Activated T-cell treated with anti-CD3 and anti-CD28 coated beads, Interleukin-2, amount 50 U/mL, for 1 hour (primary cell): ENCODE results near the gene MECP2.
"Not testable (repeated sequence)": the region's sequence is repeated elsewhere in the genome, so short reads cannot be mapped to it uniquely, and the experiment has no call there.

Experiments
- DNase-seq: peaks from one replicate; pipeline ENCODE4 v3.0.0-alpha.2; 2020

The MECP2 gene

DNA sequence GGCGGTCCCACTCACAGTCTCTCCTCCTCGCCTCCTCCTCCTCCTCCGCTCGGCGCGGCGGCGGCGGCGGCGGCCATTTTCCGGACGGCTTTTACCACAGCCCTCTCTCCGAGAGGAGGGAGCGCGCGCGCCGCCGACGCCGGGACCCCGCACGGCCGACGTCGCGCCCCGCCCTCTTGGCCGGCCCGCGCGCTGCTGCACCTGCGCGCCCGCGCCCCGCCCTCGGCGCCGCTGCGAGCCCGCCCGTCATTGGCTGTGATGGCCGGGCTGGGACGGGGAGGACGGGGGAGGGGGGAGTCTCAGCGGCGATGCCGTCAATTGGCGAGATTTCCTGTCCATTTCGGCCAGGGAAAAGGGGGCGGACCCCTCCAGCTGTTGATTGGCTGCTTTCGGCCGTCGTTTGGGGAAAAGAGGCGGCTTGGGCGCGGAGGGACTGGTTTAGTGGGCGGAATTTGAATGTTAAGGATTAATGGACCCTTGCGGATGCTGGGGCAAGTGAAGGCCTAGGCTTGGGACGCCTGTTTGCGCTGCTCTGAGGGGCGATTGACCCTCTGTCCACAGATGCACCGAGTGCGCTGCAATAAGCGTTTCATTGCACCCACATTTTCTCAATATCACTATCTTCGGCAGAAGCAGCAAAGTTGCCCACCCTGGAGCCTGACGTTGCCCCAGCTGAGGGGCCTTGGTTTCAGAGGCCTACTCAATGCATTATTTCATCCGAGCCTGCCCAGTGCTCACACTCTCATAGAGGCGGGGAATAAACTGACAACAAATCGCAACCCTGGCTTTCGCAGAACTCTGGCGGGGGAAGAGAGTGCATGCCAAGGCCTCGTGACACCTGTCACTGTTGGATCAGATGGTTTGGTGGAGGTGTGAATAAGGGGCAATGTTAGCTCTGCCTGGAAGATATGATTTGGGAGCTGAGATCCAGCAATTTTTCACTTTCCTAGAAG is at the start of gene MECP2:
Gene MECP2, minus strand, starts transcription at position 129 of the 953 bp plus-strand sequence.
- peak; percentile 85 for DNase-seq

DNA sequence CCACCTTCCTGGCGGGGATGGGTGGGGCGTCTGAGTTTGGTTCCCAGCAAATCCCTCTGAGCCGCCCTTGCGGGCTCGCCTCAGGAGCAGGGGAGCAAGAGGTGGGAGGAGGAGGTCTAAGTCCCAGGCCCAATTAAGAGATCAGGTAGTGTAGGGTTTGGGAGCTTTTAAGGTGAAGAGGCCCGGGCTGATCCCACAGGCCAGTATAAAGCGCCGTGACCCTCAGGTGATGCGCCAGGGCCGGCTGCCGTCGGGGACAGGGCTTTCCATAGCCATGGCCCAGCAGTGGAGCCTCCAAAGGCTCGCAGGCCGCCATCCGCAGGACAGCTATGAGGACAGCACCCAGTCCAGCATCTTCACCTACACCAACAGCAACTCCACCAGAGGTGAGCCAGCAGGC is 46.5 kb upstream of the MECP2 start, which contains the start of gene OPN1LW:
Gene OPN1LW, plus strand, starts transcription at position 234 of the 400 bp plus-strand sequence. Its CDS starts 41 bp downstream, at position 275.
- not testable (repeated sequence) for DNase-seq

DNA sequence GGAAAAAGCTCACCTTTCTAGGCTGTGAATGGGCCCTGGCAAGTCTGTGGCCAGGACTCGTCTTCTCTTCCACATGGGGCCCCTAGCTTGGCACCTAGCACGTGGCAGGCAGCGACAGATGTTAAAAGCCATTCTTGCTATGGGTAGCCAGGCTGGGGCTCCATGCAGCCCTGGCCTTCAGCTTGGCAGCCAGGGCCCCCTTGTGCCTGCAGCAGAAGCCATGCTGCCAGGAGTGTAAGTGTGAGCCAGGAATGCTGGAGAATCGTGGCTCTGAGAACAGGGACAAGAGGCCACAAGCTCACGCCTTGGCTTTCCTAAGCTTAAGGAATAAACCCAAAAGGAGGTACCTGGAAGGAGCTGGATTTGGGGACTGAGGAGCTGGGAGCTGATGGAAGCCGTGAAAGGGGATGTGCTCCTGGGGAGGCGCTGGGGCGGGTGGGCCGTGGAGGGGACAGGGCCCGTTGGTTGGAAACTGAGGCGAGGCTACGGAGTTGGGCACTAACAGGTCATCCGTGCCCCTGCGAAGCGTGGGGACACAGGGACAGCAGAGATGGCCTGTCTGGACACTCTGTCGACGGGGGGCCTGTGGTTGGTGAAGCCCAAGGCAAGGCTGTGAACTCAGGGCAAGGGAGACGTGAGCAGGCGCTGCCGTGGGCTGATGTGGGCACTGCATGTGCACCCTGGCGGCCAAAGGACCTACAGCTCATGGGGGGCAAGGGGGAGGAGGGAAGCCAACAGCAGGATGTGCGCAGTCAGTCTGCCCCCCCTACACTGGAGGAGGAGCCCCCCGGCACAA is 45.6 kb upstream of the MECP2 start:
- DNase-seq: no peak

DNA sequence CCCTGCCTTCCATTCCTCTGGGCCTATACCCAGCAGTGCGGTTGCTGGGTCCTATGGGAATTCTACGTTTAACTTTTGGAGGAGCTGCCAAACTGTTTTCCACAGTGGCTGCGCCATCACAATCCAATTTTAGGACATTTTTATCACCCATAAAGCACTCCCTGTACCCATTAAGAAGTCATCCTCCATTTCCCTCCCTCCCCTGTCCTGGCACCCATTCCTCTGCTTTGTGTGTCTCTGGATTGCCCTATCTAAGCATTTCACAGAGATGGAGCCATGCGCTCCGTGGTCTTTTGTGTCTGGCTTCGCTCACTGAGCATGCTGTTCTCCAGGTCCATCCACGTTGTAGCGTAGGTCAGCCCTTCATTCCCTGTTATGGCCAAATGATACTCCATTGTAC is 44.9 kb upstream of the MECP2 start:
- no peak for DNase-seq

DNA sequence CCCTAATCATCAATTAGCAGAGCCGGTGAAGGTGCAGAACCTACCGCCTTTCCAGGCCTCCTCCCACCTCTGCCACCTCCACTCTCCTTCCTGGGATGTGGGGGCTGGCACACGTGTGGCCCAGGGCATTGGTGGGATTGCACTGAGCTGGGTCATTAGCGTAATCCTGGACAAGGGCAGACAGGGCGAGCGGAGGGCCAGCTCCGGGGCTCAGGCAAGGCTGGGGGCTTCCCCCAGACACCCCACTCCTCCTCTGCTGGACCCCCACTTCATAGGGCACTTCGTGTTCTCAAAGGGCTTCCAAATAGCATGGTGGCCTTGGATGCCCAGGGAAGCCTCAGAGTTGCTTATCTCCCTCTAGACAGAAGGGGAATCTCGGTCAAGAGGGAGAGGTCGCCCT is 43.2 kb upstream of the MECP2 start:
- DNase-seq: no peak

DNA sequence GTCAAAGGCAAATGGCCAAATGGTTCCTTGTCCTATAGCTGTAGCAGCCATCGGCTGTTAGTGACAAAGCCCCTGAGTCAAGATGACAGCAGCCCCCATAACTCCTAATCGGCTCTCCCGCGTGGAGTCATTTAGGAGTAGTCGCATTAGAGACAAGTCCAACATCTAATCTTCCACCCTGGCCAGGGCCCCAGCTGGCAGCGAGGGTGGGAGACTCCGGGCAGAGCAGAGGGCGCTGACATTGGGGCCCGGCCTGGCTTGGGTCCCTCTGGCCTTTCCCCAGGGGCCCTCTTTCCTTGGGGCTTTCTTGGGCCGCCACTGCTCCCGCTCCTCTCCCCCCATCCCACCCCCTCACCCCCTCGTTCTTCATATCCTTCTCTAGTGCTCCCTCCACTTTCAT is 42.7 kb upstream of the MECP2 start:
- DNase-seq: no peak

DNA sequence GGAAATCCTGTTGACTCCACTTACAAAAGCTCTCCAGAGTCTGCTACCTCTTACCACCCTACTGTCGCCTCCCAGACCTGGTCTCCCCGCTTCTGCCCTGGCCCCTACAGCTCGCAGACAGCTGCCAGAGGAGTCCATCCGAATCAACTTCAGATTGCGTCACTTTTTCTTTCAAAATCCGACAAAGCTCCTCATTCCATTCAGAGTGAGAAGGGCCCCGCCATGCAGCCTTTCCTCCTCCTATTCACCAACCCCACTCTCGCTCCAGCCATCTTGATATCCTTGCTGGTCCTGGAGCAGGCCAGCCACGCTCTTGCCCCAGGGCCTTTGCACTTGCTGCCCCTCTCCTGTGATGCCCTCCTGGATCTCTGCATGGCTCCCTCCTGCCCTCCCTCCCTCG is 41.3 kb upstream of the MECP2 start:
- no peak for DNase-seq

DNA sequence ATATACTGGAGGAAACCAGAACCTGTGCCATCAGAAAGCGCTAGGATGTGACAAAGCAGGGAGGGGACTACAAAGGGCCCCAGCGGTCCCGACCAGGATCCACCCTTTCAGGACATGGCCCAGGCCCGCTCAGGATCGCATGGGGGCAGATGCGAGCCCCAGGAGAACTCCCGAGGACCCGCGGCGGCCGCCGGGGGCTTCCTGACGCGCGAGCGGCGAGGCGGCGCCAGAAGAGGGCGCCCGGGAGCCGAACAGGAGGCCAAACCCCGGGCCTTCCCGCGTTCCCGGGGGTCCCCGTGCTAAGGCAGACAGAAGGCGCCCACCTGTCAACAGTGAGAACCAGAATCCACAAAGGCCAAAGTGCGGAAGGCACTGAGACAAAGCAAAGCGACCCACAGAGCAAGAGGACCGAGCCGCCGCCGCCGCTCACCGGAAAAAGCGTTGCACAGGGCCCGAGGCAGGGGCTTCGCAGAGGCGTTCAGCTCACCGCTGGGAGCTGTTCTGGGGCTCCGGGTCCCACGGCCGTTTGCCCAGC is 39.2 kb upstream of the MECP2 start:
- peak; percentile 79 for DNase-seq

DNA sequence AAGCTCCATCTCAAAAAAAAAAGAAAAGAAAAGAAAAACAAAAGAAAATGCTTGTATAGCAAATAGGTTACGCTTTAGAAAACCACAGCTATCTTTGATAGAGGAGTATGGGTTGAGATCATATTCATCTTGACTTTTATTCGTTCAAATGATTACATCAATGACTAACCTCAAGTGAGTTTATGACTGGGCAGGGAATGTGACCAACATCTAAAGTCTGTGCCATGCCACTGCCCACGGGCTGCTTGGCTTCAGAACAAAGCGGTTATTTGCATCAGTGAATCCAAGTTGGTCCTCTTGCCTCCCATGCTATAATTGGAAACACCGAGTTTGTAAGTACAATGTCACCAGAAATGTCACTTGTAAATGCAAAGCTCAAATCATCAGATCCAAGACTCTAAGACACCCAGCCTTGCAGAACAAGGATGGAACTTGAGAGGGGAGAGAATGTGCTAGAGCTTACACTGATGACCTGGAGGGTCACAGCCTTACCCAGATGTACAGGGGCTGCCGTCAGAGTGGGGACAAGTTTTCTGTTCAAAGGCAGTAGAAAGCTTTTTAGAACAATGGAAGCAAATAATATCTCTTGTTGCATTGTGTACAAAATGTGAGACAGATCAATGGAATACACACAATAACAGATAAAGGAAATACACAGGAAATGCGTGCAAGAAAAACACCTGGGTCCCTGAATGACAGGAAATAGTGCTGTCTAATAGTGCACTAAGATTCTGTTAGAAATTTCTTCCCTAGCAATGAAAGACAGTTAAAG is 38.1 kb upstream of the MECP2 start:
- peak; percentile 30 for DNase-seq

DNA sequence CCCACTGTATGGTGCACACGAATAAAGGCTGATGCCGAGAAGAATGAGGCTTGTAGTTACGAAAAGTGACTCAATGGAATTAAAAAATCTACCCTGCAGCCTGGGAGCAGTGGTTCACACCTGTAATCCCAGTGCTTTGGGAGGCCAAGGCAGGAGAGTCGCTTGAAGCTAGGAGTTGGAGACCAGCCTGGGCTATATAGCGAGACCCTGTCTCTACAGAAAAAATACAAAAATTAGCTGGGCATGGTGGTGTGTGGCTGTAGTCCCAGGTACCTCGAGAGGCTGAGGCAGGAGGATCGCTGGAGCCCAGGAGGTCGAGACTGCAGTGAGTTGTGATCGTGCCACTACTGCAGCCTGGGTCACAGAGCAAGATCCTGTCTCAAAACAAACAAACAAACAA is 34.8 kb upstream of the MECP2 start:
- DNase-seq: no peak

DNA sequence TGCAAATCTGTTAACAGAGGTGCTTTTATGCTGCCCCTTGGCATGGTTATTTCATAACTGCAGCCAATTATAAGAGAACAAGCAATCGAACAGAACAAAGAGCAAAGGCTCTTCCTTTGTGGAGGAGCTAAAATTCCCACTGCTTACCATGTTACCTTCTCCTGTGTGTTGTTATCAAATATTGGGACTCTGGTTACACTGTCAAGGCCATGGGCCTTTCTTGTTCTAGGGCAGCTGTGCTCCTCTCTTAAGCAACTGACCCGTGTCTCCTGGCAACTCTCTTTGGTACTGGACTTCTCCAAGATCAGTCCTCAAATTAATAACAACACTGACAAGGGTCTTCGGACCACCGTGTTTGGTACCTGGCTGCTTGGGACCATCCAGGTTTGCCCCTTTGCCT is 34.4 kb upstream of the MECP2 start:
- DNase-seq: no peak

DNA sequence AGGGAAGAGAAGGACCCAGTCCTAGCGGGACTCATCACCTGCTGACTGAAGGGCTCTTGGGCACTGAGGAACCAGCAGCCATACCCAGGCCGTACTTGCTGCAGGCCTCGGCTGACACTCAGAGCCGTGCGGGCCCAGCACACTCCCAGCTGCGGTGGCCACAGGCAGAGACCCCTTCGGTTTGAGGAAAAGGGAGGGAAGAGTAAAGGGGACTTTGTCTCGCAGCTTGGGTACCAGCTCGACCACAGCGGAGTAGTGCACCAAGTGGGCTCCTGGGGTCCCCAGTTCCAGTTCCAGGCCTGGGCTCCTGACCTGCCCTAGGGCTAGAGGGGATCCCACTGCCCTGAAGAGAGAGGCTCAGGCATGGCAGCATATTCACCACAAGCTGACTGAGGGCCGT is 28.6 kb upstream of the MECP2 start:
- DNase-seq: no peak

DNA sequence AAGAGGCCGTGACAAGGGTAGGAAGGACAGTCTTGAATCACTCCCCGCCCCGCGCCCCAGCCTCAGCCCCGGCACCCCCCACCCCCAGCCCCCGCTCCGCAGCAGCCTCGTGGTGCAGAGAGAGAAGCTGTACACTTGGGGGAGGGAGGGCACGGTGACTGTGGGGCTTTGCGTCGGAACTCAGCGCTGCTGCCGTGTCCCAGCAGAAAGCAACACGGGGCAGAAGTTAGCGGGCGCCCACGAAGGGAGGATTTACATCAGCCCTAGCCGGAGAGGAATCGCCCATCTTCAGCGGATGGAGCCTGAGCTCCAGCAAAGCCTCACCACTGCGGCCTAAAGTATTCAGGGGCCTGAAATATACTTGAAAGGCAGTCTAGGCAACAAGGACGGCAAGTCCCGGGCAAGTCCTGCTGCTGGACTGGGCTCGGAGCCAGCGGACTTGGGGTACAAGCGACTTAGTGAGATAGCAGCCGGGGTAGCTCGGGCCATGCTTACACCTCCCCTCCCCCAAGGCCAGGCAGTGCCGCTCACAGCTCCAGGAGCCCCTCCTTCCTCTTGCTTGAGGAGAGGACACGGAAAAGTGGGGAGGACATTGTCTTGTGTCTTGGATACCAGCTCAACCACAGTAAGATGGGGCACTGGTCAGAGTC is 28.0 kb upstream of the MECP2 start:
- no peak for DNase-seq

DNA sequence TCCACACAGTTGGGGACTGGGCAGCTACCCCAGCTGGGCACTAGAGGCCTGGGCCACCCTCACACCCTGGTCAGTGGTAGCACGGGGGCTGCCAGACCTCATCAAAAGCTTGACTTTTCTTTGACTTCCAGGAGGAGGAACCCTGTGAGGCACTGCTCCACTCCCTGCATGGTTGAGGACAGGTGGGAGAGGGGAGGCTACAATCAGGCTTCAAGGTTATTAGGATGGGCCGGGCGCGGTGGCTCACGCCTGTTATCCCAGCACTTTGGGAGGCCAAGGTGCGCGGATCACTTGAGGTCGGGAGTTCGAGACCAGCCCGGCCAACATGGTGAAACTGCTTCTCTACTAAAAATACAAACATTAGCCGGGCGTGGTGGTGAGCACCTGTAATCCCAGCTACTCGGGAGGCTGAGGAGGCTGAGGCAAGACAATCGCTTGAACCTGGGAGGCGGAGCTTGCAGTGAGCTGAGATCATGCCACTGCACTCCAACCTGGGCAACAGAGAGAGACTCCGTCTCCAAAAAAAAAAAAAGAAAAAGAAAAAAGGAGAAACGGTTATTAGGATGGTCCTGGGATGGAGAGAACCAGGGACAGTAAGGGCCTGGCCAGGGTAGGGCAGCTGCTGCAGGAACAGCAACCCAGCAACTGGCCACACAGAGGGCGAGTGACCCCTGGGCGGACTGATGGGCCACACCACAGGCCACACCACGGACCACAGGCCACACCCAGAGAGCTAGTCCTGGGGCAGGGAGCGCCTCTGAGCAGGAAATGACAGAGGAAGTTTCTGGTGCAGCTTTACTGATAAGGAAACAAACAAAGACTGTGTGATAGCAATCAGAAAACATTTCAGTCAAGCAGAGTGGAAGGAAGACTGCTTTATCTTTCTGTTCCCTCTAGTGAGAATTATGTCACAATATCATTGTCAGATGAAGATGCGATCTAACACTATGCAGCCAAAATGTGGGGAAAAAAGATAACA is 26.0 kb upstream of the MECP2 start:
- no peak for DNase-seq

DNA sequence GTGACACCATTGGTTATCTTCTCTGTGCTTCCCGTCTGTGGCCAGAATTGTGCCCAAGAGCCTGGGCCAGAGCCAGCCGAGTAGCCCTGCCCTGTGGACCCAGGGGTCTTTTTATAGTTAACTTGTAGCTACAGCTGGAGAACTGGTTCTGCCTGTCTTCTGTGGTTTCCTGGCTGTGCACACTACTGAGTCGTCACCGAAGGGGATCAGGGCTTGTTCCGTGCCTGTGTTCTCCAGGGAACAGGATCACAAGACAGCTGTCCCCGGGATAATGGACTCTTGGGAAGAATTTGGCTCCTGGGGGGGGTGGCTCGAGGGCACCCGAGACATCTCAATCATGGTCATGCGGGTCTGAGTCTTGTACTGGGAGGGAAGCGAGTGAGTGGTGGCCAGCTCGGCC is 24.4 kb upstream of the MECP2 start:
- no peak for DNase-seq

DNA sequence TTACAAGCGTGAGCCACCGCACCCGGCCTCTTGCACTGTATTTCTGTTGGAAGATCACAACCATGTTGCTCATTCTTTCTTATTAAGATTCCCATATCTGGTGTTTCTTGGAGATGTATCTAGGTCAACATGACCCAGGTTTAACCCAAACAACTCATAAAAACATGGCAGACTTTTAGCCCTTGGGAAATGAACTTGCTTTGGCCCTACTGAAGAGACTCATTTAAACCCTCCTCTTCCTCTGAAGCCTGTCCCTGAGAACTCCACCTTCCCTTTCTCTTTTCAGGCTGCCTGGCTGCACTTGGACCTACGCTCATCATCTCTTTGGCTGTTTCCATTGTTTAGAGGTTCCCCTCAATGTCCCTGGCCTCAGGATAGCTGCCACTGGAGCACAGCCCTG is 23.7 kb upstream of the MECP2 start:
- DNase-seq: no peak

DNA sequence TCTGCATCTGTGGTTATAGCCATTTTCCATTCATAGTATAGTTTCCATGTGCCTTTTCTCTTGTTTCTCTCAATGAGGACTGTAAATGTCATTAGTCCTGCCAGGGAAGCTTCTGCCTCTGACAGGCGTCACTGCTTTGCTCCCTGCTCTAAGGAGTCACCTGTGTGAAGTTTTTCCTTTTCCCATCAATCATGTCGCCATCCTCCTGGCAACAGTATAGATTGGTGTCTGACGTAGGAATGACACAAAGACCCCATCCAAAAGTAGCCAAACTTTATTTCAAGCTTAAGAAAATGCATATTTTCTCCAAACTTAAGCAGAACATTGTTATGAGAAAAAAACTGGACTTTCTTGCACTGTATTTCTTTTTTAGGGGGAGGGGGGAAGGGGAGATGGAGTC is 23.1 kb upstream of the MECP2 start:
- no peak for DNase-seq

DNA sequence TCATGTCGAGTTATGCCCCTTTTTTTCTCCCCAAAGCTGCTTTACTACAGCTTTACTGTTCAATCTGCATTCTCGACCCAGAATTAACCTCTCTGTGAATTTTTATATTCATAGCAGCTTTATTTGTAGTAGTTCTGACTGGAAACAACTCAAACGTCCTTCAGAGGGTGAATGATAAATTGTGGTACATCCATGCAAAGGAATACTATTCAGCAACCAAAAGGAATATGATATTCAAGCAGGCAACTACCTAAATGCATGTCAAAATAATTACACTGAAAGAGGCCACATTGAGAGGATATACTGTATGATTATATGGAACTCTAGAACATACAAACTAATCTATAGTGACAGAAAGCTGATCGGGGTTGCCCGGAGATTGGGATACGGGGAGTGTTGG is 20.0 kb upstream of the MECP2 start:
- DNase-seq: no peak

DNA sequence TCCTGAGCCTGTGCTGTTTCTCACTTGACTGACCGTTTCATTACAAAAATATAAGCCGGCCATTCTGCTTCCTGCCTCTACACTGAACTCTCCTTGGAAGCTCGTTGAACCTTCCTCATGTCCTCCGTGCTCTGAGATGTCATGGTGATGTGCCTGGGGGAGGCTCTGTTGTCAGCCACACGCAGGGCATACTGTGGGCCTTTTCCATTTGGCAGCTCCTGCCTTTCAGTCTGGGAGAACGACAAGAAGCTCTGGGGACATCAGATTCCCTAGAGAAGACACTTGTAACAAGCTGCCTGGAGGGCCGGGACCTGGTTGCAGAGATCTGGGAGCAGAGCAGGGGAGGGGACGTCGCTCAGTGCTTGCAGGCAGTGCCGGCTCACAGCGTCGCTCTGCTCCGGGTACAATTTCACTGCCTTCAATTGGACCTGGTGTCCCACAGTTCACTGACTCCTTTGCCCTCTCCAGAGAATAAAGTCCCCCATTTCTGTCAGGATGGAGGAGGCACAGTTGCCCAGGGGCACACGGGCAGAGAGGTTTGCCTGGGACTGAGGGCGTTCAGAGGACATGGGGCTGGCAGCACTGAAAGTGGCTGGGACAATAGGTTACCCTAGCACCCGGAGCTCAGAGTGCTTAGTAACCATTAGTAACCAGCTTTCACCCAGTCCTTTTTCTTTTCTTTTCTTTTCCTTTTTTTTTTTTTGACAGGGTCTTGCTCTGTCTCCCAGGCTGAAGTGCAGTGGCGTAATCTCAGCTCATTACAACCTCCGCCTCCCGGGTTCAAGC is 19.1 kb upstream of the MECP2 start:
- no peak for DNase-seq

DNA sequence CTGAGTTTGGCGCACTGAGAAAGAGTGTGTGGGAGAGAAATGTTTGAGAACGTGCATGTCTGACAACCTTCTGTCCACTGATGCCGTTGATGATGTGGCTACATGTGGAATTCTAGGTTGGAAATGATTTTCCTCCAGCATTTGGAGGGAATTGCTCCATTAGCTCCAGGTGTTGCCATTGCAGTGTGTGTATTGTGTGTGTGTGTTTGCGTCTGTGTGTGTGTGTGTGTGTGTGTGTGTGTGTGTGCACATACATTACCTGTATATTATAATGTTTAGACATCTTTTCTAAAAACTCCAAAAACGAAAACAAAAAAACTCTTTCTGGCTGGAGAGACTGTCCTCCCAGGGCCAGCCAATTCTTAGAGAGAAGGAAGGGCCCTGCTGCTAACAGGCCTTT is 18.2 kb upstream of the MECP2 start:
- DNase-seq: no peak
